Measurements from ENCODE around the gene USP21.

Gene USP21

DNA sequence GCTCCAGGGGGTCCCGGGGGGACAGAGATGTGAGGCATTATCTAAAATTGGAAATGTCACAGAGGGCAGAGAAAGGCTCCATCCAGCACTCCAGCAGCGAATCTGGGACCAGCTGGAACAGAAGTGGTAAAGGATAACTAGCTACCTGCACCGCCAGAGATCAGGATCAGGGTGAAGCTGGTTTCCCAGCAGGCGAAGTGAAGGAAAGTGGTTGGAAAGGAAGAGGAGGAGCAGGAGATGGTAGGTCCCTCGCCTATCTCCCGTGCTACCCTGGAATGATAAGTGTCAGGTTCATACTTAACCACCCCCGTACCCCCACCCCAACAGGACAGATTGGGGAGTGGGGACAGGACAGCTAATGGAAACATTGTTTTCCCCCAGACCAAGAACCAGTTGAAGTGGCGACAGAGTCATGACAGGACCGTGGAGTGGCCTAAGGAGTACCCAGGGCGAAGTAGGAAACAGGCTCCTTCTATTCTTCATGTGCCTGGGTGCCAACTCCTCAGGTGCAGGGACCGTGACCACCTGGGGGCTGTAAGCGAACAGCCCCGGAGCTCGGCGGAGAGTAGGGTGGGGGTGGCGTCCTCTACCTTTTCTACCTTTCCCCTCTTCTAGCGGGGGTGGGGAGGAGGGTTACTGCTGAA is 17.3 kb downstream of the USP21 start:
- H3K36me3 ChIP-seq (ENCODE audit: control insufficient read depth in 1 of 2, insufficient read depth in 2 of 2, low read depth in 1 of 2, low read length in 2 of 2), result peaks cover 34 to 36% of the 10 kb centered on the region in 2 experiments
- peak overlapping the region in 1 of 2 experiments; percentile 48 for H2BK12ac ChIP-seq (ENCODE audit: low read length in 2 of 2)
- peak overlapping the region; percentile 95 for H3K4me2 ChIP-seq (ENCODE audit: low read length, poor library complexity, severe bottlenecking)
- H3K27me3 ChIP-seq (ENCODE audit: control insufficient read depth in 1 of 2, insufficient read depth in 1 of 2, low read length in 2 of 2), result no peaks in the 10 kb centered on the region
- peak overlapping the region in 1 of 2 experiments; percentile 82 for H3K14ac ChIP-seq (ENCODE audit: low read length in 2 of 2)
- H3K4me3 ChIP-seq (ENCODE audit: insufficient read depth in 1 of 2, low read depth in 1 of 2, low read length in 2 of 2), result peak overlapping the region; percentile 80 to 97
- peak overlapping the region; percentile 0 for H4K91ac ChIP-seq (ENCODE audit: low read length)
- H3K9me3 ChIP-seq (ENCODE audit: control insufficient read depth, low read length), result no peaks in the 10 kb centered on the region
- peak overlapping the region; percentile 96 for H3K9ac ChIP-seq (ENCODE audit: low read length)
- H3K27ac ChIP-seq (ENCODE audit: low read length, poor library complexity, severe bottlenecking), result no peak overlapping the region
- H3K4me1 ChIP-seq (ENCODE audit: control insufficient read depth, insufficient read depth, low read depth, low read length), result peaks cover 19% of the 10 kb centered on the region
- H4K8ac ChIP-seq (ENCODE audit: low read length), result peak overlapping the region; percentile 10
- peak overlapping the region in 1 of 2 experiments; percentile 84 for H3K23ac ChIP-seq (ENCODE audit: low read length in 2 of 2)
- H2BK120ac ChIP-seq (ENCODE audit: low read depth, low read length), result no peak overlapping the region
- peak overlapping the region; percentile 78 to 93 for H3K18ac ChIP-seq (ENCODE audit: low read depth in 1 of 2, low read length in 2 of 2)
- H3K4ac ChIP-seq (ENCODE audit: low read depth in 1 of 2, low read length in 2 of 2), result peak overlapping the region; percentile 45 to 61
- peak overlapping the region; percentile 16 for H2AFZ ChIP-seq (ENCODE audit: low read depth, low read length)
- peaks cover 28% of the 10 kb centered on the region for H3K79me1 ChIP-seq (replicated peaks; ENCODE audit: low read length, poor library complexity, severe bottlenecking)
- WGBS, result 35% methylated on average over 10 of the region's 17 CpGs
- H2BK5ac ChIP-seq (ENCODE audit: low read depth, low read length, poor library complexity, severe bottlenecking), result no peak overlapping the region
- DNase-seq, result no peak
- no peak overlapping the region for H2BK15ac ChIP-seq (ENCODE audit: low read depth, poor library complexity, severe bottlenecking)
- H2AK5ac ChIP-seq (ENCODE audit: low read length, severe bottlenecking), result no peak overlapping the region

- H3K4me1 ChIP-seq (ENCODE audit: control insufficient read depth, insufficient read depth, low read depth, low read length), result peaks cover 19% of the 10 kb centered on the region
- H3K4ac ChIP-seq (ENCODE audit: low read depth in 1 of 2, low read length in 2 of 2), result peak within 1 kb of the TSS; percentile 61 to 71
- peak within 1 kb of the TSS; percentile 80 to 97 for H3K4me3 ChIP-seq (ENCODE audit: insufficient read depth in 1 of 2, low read depth in 1 of 2, low read length in 2 of 2)
- H2AK5ac ChIP-seq (ENCODE audit: low read length, severe bottlenecking), result no peak within 1 kb of the TSS
- H2BK120ac ChIP-seq (ENCODE audit: low read depth, low read length), result peak within 1 kb of the TSS; percentile 21
- H2BK15ac ChIP-seq (ENCODE audit: low read depth, poor library complexity, severe bottlenecking), result peak within 1 kb of the TSS; percentile 95
- H2AFZ ChIP-seq (ENCODE audit: low read depth, low read length), result peak within 1 kb of the TSS; percentile 88
- H3K36me3 ChIP-seq (ENCODE audit: control insufficient read depth in 1 of 2, insufficient read depth in 2 of 2, low read depth in 1 of 2, low read length in 2 of 2), result peaks cover 27 to 29% of the 10 kb centered on the region in 2 experiments
- no peaks in the 10 kb centered on the region for H3K9me3 ChIP-seq (ENCODE audit: control insufficient read depth, low read length)
- no peaks in the 10 kb centered on the region for H3K27me3 ChIP-seq (ENCODE audit: control insufficient read depth in 1 of 2, insufficient read depth in 1 of 2, low read length in 2 of 2)
- H3K79me1 ChIP-seq (replicated peaks; ENCODE audit: low read length, poor library complexity, severe bottlenecking), result peaks cover 22% of the 10 kb centered on the region
- peak; percentile 81 for DNase-seq
- no peak within 1 kb of the TSS for H3K27ac ChIP-seq (ENCODE audit: low read length, poor library complexity, severe bottlenecking)
- WGBS, result 2% methylated on average over 50 of the region's 50 CpGs
- H2BK5ac ChIP-seq (ENCODE audit: low read depth, low read length, poor library complexity, severe bottlenecking), result no peak within 1 kb of the TSS
- H2BK12ac ChIP-seq (ENCODE audit: low read length in 2 of 2), result peak within 1 kb of the TSS; percentile 48 to 52
- H3K23ac ChIP-seq (ENCODE audit: low read length in 2 of 2), result peak within 1 kb of the TSS in 1 of 2 experiments; percentile 84
- peak within 1 kb of the TSS; percentile 83 for H4K8ac ChIP-seq (ENCODE audit: low read length)
- peak within 1 kb of the TSS; percentile 71 for H4K91ac ChIP-seq (ENCODE audit: low read length)
- peak within 1 kb of the TSS in 1 of 2 experiments; percentile 82 for H3K14ac ChIP-seq (ENCODE audit: low read length in 2 of 2)
- H3K18ac ChIP-seq (ENCODE audit: low read depth in 1 of 2, low read length in 2 of 2), result peak within 1 kb of the TSS; percentile 78 to 93
- peak within 1 kb of the TSS; percentile 96 for H3K9ac ChIP-seq (ENCODE audit: low read length)
- H3K4me2 ChIP-seq (ENCODE audit: low read length, poor library complexity, severe bottlenecking), result peak within 1 kb of the TSS; percentile 95
These were observed 18.0 kb downstream of the USP21 start, which contains the start of gene B4GALT3 for GRCh38 chr1:161177112-161177935. TSS of gene B4GALT3 (minus strand) at chr1:161177507. CDS start at chr1:161176060, 1,447 bp downstream.

DNA sequence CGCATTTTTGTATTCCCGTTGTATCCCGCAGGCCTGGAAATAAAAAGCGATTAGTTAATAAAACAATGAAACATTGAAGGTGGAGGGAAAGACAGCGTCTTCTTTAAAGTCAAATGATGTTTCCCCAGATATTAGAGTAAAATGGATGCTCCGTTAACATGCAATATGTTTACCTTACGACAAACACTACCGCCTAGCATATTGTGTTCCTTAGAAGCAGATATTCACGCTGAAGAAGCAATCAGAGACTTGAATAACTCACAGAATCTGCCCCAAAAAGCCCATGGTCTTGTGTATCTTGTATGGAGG is 18.6 kb downstream of the USP21 start:
- H2AFZ ChIP-seq (ENCODE audit: low read depth, low read length), result peak overlapping the region; percentile 88
- peaks cover 20% of the 10 kb centered on the region for H3K79me1 ChIP-seq (replicated peaks; ENCODE audit: low read length, poor library complexity, severe bottlenecking)
- peaks cover 23 to 26% of the 10 kb centered on the region in 2 experiments for H3K36me3 ChIP-seq (ENCODE audit: control insufficient read depth in 1 of 2, insufficient read depth in 2 of 2, low read depth in 1 of 2, low read length in 2 of 2)
- 33% methylated on average over 8 of the region's 9 CpGs for WGBS
- peak overlapping the region; percentile 83 for H4K8ac ChIP-seq (ENCODE audit: low read length)
- no peak overlapping the region for H3K4ac ChIP-seq (ENCODE audit: low read depth in 1 of 2, low read length in 2 of 2)
- H3K14ac ChIP-seq (ENCODE audit: low read length in 2 of 2), result no peak overlapping the region
- no peak overlapping the region for H2BK5ac ChIP-seq (ENCODE audit: low read depth, low read length, poor library complexity, severe bottlenecking)
- H2BK12ac ChIP-seq (ENCODE audit: low read length in 2 of 2), result no peak overlapping the region
- no peak overlapping the region for H3K23ac ChIP-seq (ENCODE audit: low read length in 2 of 2)
- H3K4me3 ChIP-seq (ENCODE audit: insufficient read depth in 1 of 2, low read depth in 1 of 2, low read length in 2 of 2), result peak overlapping the region in 1 of 2 experiments; percentile 97
- no peak for DNase-seq
- H2BK120ac ChIP-seq (ENCODE audit: low read depth, low read length), result no peak overlapping the region
- no peak overlapping the region for H4K91ac ChIP-seq (ENCODE audit: low read length)
- no peak overlapping the region for H2AK5ac ChIP-seq (ENCODE audit: low read length, severe bottlenecking)
- no peaks in the 10 kb centered on the region for H3K9me3 ChIP-seq (ENCODE audit: control insufficient read depth, low read length)
- no peak overlapping the region for H2BK15ac ChIP-seq (ENCODE audit: low read depth, poor library complexity, severe bottlenecking)
- H3K9ac ChIP-seq (ENCODE audit: low read length), result peak overlapping the region; percentile 96
- no peak overlapping the region for H3K18ac ChIP-seq (ENCODE audit: low read depth in 1 of 2, low read length in 2 of 2)
- no peaks in the 10 kb centered on the region for H3K27me3 ChIP-seq (ENCODE audit: control insufficient read depth in 1 of 2, insufficient read depth in 1 of 2, low read length in 2 of 2)
- peaks cover 19% of the 10 kb centered on the region for H3K4me1 ChIP-seq (ENCODE audit: control insufficient read depth, insufficient read depth, low read depth, low read length)
- peak overlapping the region; percentile 79 for H3K4me2 ChIP-seq (ENCODE audit: low read length, poor library complexity, severe bottlenecking)
- H3K27ac ChIP-seq (ENCODE audit: low read length, poor library complexity, severe bottlenecking), result no peak overlapping the region

GRCh38 chr1:161179698-161180097 is 20.4 kb downstream of the USP21 start:
- no peak overlapping the region for H2BK12ac ChIP-seq (ENCODE audit: low read length in 2 of 2)
- H2BK5ac ChIP-seq (ENCODE audit: low read depth, low read length, poor library complexity, severe bottlenecking), result no peak overlapping the region
- H2BK120ac ChIP-seq (ENCODE audit: low read depth, low read length), result no peak overlapping the region
- H3K4ac ChIP-seq (ENCODE audit: low read depth in 1 of 2, low read length in 2 of 2), result no peak overlapping the region
- H3K27me3 ChIP-seq (ENCODE audit: control insufficient read depth in 1 of 2, insufficient read depth in 1 of 2, low read length in 2 of 2), result no peaks in the 10 kb centered on the region
- H3K36me3 ChIP-seq (ENCODE audit: control insufficient read depth in 1 of 2, insufficient read depth in 2 of 2, low read depth in 1 of 2, low read length in 2 of 2), result peaks cover 12 to 13% of the 10 kb centered on the region in 2 experiments
- no peak overlapping the region for H3K18ac ChIP-seq (ENCODE audit: low read depth in 1 of 2, low read length in 2 of 2)
- no peak overlapping the region for H3K14ac ChIP-seq (ENCODE audit: low read length in 2 of 2)
- H4K91ac ChIP-seq (ENCODE audit: low read length), result no peak overlapping the region
- no peak for DNase-seq
- H3K79me1 ChIP-seq (replicated peaks; ENCODE audit: low read length, poor library complexity, severe bottlenecking), result peaks cover 15% of the 10 kb centered on the region
- H4K8ac ChIP-seq (ENCODE audit: low read length), result no peak overlapping the region
- H2AFZ ChIP-seq (ENCODE audit: low read depth, low read length), result no peak overlapping the region
- no peak overlapping the region for H2BK15ac ChIP-seq (ENCODE audit: low read depth, poor library complexity, severe bottlenecking)
- no peak overlapping the region for H2AK5ac ChIP-seq (ENCODE audit: low read length, severe bottlenecking)
- no peak overlapping the region for H3K9ac ChIP-seq (ENCODE audit: low read length)
- WGBS, result 95% methylated on average over 3 of the region's 3 CpGs
- no peaks in the 10 kb centered on the region for H3K9me3 ChIP-seq (ENCODE audit: control insufficient read depth, low read length)
- no peak overlapping the region for H3K4me3 ChIP-seq (ENCODE audit: insufficient read depth in 1 of 2, low read depth in 1 of 2, low read length in 2 of 2)
- H3K4me1 ChIP-seq (ENCODE audit: control insufficient read depth, insufficient read depth, low read depth, low read length), result peaks cover 16% of the 10 kb centered on the region
- no peak overlapping the region for H3K4me2 ChIP-seq (ENCODE audit: low read length, poor library complexity, severe bottlenecking)
- H3K27ac ChIP-seq (ENCODE audit: low read length, poor library complexity, severe bottlenecking), result no peak overlapping the region
- H3K23ac ChIP-seq (ENCODE audit: low read length in 2 of 2), result no peak overlapping the region

All from mesenchymal stem cell (in vitro differentiated cells and primary cell).